DMS53 (cell line): ENCODE measurements around the gene CIAO2A.
"Not testable (repeated sequence)": the region's sequence is repeated elsewhere in the genome, so short reads cannot be mapped to it uniquely, and the experiment has no call there.

Source experiments
- DNase-seq: peaks from one replicate; lab custom pipeline; 2025; lab: John Stamatoyannopoulos, UW

Gene CIAO2A

DNA sequence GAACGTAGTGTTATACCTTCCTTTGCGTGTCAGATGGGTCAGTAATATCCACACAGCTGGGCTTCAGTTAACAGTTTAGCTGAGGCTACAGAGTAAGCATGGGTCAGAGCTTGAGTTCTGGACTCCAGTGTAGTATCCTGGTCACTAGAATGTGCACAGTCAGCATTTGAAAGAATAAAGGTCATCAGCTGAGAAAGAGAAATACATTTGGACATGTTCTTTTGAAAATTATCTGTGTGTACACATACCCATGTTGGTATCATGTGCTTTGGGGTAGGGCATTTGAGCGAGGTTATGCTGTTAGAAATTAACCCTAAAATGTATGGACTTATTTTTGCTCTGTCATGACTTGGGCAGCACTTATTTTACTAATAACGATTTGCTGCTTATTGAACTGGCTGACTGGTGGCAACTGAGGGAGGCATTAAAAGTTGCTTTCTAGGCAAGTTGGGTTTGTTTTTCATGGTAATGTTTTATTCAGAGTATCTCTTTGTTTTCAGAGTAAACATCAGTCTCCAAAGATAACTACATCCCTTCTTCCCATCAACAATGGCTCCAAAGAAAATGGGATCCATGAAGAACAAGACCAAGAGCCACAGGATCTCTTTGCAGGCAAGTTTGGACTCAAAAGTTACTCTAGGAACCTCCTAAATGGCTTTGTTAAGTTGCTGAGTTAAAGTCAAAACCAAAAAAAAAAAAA, 18.6 kb upstream of the CIAO2A start:
- DNase-seq: no peak

DNA sequence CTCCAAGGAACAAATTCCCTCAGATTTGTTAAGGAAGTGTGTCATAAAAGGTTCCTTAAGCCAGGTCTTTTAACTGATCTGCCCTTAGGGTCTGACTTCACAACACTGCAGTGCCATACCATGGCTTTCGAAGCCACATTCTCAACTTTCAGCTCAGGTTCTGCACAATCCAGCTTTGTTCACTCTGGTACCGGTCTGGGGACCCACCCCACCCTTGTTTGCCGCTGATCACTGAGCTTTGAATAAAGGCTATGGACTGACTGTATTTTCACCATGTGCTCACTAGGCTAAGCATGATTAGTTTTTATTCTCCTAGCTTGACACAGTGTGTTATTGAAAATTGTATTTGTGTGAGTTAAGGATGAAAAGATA, 18.0 kb upstream of the CIAO2A start:
- no peak for DNase-seq

DNA sequence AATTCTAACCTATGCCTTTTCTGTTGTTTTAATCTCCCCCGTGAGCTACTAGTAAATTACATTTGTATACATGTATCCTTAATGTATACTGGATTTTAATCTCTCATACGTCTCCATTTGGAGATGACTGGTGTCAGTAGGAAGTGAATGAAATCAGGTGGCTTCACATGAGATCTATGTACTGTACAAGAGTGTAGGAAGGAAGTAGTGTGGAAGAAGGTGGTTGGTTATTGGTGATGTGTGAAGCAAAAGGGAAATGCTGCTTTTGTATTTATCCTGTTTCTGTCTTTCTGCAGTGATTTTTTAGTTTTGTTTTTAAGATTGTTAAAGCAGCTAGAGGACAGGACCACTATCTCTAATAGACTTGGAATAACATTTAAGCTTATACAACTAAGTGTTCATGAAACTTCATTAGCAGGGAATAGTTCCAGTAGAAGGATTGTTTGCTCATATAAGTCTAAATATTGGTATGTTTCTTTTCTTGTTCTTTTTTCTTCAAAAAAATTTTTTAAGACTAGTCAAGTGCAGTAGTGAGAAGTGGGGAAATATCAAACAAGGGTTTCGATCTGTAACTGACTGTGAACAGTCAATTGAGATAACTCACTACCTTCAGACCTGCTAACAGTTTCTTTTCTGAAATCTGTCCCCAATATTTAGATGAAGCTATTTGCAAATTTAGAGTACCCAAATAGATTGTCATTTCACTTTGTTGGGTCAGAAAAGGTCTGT, 17.5 kb upstream of the CIAO2A start:
- no peak for DNase-seq

DNA sequence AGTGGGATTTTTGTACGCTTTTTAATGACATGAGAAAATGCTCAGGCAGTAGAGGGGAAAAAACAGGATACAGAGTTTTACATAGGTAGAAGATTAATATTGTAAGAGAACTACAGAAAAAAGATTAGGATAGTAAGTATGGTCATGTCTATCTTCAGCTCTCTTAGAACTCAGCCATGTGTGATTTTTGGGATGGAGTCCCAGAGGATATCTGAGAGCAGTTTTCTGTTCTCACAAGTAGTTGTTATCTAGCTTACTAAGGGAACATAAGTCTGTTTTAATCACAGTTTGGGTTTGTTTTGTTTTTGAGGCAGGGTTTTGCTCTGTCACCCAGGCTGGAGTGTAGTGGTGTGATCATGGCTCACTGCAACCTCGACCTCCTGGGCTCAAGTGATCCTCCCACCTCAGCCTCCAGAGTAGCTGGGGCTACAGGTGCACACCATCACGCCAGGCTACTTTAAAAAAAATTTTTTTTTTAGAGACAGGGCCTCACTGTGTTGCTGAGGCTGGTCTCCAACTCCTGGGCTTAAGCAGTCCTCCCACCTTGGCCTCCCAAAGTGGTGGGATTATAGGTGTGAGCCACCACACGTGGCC, 16.6 kb upstream of the CIAO2A start:
- not testable (repeated sequence) for DNase-seq

DNA sequence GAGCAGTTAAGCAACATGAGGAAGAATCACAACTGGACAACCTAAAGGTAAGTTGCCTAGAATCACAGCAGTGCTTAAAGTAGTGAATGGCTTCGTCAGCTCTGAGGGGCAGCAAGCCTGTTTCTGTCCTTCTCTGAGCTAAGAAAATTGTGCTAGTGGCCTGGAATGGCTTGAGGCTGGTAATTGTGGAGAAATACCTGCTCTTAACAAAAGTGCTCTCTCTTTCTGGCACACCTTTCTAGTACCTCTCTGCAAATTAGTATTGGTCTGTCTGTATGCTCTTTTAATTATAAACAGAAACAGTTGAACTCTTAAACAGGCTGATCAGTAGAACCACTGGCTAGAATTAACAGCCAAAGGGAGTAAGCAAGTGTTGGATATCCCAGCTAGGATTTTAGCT, 13.7 kb upstream of the CIAO2A start:
- DNase-seq: no peak

DNA sequence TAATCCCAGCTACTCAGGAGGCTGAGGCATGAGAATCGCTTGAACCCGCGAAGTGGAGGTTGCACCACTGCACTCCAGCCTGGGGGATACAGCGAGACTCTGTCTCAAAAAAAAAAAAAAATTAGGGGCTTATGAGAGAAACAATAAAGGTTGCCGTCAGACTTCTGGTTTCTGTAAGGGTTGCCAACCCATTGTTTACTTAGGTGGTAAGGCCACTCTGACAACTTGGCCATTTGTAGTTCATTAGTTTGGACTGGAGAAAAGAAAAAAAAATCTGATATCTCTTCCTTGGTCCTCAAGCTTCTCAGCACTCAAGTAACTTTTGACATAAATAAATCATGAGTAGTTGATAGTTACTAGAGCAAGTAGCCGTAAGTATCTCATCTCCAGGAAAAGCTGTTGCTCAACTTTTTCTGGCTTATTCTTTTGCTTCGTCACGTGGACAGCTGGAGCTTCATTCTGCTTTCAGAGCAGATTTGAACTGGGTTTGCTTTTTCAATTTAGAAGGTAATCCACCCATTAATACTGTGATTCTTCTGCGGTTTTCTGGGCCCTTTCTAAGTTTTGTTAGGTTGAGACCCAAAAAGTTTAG, 11.6 kb upstream of the CIAO2A start:
- no peak for DNase-seq

DNA sequence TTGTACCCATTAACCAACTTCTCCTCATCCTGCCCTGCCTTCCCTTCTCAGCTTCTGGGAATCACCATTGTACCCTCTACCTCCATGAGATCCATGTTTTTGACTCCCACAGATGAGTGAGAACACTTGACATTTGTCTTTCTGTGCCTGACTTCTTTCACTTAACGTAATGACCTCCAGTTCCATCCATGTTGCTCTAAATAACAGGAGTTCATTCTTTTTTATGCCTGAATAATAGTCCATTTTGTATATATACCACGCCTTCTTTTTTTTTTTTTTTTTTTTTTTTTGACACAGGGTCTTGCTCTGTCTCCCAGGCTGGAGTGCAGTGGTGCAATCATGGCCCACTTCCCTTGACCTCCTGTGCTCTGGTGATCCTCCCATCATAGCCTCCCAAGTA, 8.9 kb upstream of the CIAO2A start:
- no peak for DNase-seq

DNA sequence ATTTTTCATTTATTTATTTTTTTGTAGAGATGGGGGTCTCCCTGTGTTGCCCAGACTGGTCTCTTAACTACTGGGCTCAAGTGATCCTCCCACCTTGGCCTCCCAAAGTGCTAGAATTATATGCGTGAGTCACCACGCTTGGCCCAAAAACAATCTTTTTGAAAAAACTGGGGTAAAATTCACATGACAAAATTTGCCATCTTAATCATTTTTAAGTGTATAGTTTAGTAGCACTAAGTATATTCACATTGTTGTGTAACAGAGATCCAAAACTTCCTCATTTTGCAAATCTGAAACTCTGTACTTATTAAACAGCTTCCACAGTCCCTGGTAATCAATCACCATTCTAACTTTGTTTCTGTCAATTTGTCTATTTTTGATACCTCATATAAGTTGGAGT, 7.3 kb upstream of the CIAO2A start:
- DNase-seq: no peak

DNA sequence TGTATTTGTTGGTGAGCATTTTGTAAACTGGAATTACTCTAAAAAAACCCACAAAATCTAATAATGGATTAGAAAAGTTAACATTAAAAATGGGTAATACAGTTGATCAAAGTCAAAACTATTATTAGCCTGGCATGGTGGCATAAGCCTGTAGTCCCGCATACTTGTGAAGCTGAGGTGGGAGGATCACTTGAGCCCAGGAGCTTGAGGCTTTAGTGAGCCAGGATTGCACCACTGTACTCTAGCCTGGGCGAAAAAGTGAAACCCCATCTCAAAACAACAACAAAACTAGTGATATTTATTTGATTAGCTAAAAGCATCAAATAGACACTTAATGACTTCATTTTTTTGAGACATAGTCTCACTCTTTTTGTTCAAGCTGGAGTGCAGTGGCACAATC, 5.7 kb upstream of the CIAO2A start:
- DNase-seq: no peak

DNA sequence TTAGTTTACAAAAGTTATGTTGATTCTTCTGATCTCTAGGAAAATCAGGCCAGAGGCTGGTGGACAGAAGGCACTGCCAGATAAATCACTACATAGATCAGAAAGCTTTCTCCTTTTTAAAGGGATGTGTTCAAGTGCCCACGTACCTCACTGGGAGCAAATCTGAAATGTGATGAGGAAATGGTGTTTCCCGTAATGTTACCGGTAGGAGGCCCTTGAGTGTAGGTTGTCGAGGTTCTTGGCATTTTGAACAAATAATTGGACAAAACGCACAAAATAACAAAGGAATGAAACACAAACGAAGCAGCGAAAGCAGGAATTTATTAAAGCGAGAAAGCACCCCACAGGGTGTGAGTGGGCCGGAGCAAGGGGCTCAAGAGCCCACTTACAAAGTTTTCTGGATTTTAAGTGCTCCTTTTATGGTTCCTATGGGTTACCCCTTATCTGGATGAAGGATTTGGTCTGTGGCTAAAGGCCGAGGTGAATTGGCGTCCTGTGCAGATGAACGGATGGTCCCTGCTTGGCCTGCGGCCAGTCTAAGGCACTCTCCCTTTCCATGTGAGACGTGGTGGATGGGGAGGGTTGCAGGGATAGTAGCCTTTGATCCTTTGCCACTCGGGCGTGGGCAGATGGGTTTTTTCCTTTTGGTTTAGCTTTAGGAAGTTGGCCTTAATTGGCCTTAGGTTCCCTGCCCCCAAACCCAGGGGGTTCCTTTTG, 3.2 kb upstream of the CIAO2A start:
- peak; percentile 27 for DNase-seq

DNA sequence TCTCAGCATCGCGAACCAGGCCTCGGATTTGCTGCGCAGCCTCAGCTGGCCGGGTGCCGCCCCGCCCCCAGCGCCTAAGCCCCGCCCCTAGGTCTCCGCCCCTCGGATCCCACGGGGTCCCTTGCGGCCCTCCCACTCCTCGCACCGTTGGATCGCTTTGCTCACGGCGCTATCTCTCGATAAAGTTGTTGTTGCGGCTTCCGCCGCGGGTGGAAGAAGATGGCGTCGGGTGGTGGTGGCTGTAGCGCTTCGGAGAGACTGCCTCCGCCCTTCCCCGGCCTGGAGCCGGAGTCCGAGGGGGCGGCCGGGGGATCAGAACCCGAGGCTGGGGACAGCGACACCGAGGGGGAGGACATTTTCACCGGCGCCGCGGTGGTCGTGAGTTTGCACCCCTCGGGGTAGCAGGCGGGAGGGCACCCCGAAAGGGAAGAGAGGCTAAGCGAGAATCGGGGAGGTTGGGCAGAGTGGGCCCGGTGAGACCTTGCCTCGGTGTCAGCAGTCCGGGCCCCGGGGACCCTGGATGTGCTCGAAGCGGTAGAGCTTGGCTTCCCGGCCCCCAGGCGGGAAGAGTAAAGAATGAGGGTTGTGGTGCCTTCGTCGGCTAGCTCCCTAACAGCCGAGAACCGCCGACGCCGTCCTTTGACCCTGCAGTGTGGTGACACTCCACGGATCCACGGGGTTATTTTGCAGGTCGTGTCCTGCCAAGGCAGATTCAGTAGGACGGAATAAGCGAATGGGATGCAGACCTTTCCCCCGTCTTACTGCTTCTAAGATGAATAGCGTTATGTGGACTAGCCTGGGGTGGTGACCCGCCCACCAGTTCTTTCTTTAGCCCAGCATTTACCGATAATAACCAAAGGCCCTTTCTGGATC, 2.4 kb upstream of the CIAO2A start, which contains the start of gene SNX1:
Gene SNX1, plus strand, starts transcription at position 188 of the 873 bp plus-strand sequence. Its CDS starts 32 bp downstream, at position 220.
- peak; percentile 96 for DNase-seq

DNA sequence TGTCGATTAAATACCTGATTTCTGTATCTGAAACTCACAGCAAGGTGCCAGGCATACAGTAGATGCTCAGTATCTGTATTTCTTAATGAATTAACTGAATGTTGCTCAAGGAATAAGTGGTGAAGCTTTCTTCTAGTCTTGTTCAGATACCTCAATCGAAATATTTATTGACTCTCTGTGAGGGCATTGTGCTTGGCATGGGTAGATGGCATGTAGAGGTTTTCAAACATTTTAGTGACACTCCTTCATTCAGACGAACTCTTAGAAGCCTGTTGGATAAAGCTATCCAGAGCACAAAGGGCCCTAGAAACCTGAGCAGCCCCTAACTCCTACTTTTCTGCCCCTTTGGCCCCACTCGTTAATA, 1.8 kb upstream of the CIAO2A start:
- DNase-seq: no peak

DNA sequence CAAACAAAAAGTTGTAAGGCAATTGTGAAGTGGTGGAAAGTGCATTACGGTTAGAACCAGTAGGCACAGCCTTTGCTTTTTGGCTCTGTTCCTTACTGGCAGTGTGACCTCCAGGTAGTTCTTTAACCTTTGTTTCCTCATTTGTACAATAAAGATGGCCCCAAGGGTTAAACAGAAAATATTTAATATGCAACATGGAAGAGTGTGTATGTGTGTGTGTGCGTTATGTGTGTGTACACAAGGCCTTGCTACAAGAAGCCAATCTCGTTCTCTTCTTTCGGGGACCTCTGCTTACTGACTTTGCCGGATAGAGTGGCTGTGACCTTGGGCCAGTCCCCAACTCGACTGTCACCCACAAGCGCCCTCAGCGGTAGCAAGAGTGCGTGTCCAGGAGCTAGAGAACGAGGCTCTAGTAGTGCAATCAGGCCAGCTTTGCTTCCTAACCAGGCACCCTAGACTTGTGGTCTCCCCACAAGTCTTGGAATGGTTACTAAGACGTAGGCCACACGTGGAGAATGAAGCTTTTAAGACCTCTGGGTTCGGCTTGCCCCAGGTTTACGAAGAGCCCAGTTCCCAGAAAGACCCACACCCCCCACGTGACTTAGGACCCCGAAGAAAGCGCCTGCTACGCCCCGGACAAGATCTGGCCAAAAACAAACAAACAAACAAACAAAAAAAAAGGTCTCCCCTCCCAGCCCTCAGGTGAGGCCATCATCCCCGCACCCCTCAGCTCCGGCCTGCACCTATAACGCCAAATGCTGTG, 593 bp downstream of the CIAO2A start:
- DNase-seq: peak; percentile 56

DNA sequence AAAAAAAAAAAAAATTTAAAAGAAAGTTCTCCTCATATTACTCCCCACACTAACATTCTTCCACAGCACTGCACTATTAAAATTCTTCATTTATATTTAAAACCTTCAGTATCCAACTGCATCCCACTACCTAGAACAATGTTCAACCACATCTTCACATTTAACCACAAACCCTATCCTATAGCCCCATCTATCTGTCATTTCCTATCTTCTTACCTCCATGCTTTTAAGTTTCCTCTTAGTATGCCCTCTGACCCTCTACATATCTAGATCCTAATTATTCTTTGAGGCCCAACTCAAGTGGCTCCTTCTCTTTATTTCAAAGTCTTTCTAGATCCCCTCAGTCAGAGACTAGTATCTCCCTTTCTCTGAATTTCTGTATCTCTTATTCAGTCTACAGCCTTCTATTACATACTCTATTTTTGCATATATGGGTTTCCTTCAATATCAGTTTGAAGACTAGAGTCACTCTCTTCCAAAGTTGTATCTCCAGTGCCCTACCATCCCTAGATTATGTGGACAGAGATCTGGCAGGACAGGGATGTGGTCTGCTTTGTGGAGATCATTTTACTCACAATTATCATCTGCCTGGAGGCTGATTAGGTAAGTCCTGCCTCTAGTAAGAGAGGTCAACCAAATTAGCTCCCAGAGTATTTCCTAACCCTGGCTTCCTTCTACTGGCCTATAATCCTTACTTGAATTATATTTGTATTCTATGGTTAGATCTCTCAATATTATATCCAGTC, 1.4 kb downstream of the CIAO2A start:
- peak; percentile 25 for DNase-seq

DNA sequence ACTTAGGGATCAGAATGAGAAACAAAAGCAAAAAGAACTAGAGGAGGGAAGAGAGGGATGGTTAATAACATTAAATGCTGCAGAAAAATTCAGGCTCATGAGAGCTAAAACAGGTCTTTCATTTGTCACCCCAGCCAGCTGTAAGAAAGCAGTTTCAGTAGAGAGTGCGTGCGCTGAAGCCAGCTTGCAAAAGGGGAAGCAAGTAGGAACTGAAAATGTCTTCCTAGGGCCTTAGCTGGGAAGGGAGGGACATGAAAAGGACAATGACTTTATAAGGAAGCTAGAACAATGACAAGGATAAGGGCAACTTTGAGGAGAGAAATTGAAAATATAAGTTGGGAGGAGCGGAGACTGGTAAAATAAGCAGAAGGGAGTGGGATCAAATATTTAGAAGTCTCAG, 3.1 kb downstream of the CIAO2A start:
- DNase-seq: no peak

DNA sequence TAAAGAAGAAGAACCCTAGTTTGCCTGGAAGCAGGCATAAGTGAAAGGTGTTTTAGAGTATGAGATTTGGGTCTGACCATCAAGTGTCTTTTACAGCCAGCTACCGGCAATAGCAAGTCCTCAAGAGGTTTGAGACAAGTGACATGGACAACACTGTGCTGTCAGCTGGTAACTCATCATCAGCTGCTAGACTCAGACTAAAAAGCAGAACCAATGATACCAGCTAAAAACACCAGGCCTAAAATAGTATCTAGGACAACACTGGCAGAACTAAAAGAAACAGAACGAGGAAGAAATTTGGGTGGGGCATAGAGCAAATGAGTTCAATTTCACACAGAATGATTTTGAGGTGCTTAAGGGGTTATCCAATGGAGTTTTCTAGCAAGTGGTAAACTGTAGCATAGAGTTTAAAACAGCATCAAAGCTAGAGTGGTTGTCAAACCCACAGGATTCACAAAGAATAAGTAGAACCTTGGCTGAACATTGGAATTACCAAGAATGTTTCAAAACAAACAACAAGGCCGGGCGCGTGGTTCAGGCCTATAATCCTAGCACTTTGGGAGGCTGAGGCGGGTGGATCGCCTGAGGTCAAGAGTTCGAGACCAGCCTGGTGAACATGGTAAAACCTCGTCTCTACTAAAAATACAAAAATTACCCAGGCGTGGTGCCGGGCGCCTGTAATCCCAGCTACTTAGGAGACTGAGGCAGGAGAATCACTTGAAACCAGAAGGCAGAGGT, 3.9 kb downstream of the CIAO2A start:
- DNase-seq: no peak

DNA sequence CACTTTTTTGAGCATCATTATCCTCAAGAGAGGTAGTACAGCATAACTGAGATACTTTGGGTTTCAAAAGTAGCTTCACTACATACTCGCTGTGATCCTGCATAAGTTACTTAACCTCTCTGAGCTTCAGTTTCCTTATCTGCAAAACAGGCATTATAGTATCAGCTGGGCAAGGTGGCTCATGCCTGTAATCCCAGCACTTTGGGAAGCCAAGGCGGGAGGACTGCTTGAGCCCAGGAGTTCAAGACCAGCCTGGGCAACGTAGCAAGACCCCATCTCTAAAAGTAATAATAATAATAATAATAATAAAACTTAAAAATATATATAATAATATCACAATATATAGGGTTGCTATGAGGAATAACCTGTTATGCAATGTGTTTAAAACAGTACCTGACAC, 10.9 kb downstream of the CIAO2A start:
- no peak for DNase-seq

DNA sequence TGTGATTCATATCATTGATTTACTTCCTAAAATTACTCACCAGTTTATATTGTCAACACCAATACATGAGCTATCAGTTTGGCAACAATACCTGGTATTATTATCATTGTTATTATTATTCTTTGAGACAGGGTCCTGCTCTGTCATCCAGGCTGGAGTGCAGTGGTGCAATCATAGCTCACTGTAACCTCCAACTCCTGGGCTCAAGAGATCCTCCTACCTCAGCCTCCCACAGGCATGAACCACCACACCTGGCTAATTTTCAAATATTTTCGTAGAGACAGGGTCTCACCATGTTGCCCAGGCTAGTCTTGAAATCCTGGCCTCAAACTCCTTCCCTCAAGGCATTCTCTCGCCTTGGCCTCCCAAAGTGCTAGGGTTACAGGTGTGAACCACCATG, 20.1 kb downstream of the CIAO2A start:
- not testable (repeated sequence) for DNase-seq

DNA sequence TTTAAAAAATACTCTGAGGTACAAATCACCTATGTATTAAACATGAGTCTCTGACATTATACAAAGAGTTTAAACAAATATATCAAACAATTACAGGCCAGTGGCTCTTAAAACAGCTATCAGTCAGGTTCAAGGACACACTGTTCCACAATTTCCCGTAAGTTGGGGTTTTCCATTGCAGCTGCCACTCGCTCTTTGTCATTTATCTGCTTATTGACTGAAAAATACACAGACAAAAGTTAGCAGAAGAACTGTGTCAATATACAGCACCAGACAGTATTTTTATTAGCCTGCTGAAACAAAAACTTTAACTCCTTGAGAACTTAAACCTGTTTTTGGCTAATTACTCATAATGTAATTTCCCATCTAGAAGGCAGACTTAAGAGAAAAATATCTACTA, 20.8 kb downstream of the CIAO2A start:
- peak; percentile 10 for DNase-seq
